Measurements from ENCODE around the gene ZMYND10. TPM values are rescaled to one million over a fixed set of nuclear protein-coding genes. Genes with fewer than 3 reads are reported as not detected.

The ZMYND10 gene
- total RNA-seq = 0.65 and 2.1 TPM in 2 replicates

DNA sequence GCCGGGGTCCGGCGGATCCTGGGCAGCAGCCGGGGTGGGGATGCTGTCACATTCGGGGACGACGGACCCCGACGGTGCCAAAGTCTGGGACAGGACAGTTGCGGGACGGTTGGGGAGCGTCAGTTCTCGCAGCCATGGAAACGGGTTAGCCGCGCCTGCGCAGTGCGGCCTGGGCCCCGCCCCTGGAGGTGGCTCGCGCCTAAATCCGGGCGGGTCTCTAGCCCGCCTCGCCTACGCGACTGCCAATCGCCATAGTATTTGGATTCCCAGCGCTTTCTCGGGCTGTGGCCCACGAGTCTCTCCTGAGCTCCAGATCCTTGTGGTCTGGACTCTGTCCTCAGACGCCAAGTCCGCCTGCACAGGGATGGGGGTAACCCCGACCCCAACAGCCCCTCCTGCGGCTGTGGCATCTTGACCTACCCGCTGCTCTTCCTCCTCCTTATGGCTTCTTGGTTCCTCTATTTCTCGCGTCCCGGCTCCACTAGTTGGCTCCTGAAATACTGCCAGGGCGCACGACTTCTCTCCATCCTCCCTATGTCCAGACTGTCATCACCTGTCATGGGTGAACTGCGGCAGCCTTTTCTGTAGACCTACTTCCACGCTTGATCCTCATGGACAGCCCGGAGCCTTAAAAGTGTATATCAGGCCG is at the start of gene ZMYND10:
Gene ZMYND10 (minus strand): TSS at position 147 of the 649 bp plus-strand sequence. CDS start 153 bp downstream, outside the sequence.

DNA sequence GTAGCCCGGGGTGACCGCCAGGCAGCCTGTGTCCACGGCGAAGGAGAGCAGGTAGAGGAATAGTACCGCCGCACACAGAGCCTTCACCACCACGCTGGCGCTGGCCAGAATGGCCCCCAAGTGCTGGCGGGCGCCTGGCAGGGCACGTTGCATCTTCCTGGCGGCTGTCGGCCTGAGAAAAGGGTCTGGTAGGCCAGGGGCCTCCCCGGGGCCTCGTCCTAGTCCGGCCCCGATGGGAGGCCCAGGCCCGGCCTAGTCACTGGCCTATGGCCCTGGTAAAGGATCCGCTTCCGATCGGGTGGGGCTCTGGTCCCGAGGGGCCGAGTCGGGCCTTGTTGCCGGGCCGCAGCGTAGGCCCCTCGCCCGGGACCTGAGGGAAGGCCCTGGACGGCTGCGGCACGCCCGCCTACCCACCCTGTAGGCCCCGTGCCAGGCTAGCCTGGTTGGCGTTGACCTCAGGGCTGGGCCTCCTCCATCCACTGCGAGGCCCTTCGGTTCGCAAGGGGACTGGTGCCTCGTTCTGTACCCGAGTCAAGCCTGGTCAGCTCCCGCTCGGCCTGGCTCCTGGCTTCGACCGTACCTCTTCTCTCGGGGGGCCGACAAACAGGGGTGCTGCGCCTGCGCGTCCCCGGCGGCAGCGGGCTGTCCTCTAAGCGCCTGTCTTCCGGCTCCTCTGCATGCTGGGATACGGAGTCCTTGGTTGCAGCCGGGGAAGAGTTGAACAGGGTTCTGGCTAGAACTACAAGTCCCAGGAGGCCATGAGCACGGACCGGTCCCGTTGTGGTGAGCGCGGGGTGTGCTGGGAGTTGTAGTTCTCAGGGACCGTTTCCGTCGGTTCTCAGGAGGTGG is 13.6 kb upstream of the ZMYND10 start, which contains the start of gene TMEM115:
Gene TMEM115 (minus strand): TSS at position 611 of the 849 bp plus-strand sequence. CDS start 458 bp downstream, at position 153.

DNA sequence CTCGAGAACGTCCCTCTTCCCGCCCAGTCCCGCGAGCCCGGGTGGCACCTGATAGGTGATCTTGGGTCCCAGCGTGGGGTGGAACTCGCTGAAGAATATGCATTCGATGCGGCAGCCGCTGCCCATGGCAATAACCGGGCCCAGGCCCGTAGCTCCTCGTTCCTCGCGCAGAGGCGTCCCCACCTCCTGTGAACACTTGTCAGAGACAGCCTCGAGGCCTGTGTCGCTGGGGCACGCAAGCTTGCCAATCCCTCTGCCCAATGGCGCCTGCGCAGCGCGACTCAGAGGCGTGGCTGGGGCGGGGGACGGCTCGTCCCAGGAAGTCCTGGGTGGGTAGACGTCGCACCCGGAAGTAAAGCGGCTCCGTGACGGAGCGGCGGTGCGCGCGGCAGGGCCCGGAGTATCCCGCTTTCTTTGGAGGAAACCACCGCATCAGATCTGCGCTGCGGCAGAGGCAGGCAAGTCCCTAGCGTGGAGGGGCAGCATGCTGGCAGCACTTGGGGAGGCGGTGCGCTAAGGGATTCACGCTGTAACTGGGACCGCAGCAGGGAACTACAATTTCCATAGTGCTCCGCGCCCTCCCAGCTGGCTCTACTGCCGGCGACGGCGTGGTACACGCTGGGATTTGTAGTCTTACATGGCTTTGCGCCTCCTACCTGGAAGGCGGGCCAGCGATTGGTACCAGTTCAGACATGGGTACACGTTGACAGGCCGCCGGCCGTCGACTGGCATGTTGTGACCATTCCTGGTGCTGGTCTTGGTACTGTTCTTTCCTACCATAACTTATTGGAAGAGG is 5.2 kb upstream of the ZMYND10 start, which contains the start of the genes CYB561D2 and NPRL2:
Gene CYB561D2 (plus strand): TSS at position 336 of the 796 bp plus-strand sequence. CDS start 572 bp downstream, outside the sequence.
Gene NPRL2 (minus strand): TSS at position 249 of the 796 bp plus-strand sequence. CDS start 123 bp downstream, at position 126.

DNA sequence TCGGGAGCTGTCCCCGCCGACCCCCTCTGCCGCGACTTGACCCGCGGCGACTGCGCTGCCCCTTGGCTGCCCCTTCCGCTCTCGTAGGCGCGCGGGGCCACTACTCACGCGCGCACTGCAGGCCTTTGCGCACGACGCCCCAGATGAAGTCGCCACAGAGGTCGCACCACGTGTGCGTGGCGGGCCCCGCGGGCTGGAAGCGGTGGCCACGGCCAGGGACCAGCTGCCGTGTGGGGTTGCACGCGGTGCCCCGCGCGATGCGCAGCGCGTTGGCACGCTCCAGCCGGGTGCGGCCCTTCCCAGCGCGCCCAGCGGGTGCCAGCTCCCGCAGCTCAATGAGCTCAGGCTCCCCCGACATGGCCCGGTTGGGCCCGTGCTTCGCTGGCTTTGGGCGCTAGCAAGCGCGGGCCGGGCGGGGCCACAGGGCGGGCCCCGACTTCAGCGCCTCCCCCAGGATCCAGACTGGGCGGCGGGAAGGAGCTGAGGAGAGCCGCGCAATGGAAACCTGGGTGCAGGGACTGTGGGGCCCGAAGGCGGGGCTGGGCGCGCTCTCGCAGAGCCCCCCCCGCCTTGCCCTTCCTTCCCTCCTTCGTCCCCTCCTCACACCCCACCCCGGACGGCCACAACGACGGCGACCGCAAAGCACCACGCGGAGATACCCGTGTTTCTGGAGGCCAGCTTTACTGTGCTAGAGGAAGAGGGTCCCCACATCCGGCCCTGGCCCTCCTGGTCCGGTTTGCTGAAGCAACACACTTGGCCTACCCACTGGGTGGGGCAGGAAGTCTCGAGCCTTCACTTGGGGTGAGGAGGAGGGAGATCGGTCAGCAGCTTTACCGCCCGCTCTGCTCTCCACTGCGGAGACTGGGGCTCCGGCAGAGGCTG is 4.8 kb downstream of the ZMYND10 start, which contains the start of gene RASSF1:
Gene RASSF1 (minus strand): TSS at position 389 of the 882 bp plus-strand sequence. CDS start 31 bp downstream, at position 358.

DNA sequence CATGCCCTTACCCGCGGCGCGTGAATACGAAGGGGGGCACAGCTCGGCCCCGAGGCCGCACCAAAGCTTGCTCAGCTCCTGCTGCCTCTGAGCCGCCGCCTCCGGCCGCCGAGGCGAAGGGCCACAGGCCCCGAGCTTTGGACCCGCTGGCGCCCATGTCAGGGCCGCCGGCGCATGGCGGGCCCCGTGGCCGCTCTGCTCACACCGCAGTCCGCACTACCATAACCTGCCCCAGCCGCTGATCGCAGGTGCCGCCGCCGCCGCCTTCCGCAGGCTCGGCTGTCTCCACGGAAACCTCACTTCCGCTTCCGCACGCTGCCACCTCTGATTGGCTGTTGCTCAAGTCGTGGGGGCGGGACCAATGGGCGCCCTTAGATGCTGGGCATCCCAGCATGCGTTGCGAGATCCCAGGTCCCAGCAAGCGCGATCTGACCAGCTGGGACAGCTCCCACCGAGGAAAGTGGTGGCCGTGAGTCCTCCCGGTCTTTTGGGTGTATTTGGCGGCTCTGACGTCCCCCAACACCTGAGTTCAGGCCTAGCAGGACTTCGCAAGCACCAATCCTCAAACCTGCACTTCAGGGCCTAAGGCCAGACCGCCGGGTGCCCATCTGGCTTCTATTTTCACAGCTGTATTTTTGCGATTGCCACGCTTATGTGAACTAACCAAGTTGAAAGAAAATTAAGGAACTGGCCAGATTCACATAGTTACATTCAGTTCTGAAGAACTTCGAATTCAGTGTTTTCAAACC is 17.4 kb downstream of the ZMYND10 start, which contains the start of gene TUSC2:
Gene TUSC2 (minus strand): TSS at position 281 of the 749 bp plus-strand sequence. CDS start 124 bp downstream, at position 157.

DNA sequence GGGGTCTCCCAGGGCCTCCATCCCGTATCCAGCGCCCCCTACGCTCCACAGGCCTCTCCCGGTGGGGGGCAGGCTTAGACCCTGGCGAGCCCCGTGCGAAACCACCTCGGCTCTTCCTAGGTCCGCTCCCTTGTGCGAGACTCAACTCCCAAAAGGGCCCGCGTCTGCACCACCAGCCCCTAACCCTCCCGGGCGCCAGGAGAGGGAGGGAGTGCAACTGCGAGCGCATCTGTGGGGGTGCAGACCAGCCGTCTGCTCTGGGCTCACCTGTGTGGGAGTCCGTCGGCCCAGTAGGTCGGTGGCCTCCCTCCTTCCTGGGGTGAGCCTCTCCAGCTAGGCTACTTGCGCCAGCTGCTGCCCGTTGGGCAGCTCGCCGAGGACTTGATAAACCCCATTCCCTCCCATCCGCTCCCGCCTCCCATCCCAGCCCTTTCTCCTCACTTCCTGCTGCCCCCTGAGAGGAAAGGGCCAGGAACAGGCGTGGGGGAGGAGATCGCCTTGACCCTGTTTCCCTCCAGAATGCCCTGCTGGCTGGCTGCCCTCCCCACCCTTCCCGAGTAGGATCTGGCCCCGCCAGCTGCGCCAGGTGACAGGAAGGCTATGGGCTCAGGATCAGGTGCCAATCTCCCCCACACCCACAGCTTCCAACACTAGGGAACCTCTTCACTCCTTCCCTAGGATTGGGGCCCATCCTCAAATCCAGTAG is 23.0 kb downstream of the ZMYND10 start, which contains the start of gene HYAL2:
Gene HYAL2 (minus strand): TSS at position 360 of the 706 bp plus-strand sequence. CDS start 2,256 bp downstream, outside the sequence.

DNA sequence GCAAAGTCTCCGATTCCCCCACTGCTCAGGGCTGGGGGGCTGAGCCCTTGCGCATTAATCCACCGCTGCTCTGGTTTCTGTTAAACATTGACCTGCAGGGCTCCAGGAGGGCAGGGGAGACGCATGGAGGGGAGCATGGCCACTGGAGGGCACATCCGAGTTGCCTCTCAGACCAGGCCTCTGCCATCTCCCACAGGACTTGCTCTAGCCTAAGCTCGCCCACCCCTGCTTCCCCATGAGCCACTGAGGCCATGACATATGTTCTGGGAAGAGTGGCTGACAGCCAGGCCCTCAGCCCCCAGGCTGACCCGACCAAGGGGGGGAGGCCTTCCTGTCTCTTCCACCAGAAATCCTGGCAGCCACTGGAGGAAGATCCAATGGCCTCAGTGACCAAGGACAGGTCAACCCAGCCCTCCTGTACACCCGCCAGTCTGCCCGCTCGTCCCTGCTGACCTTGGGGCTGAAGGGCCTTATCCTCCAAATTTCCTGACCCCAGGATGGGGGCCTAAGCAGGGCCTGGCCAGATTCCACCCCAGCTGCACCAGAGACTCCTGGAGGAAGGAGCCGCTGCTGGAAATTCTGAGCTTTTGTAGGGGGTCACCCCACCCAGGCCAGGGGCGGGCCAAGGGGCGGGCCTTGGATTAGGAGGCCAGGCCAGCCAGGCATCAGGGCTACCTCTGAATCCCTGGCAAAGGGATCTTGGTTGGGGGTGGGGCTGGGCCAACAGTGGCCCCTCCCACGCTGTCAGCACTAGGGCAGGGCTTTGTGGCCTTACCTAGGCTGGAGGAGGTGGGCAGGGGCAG is 42.3 kb downstream of the ZMYND10 start, which contains the start of gene HYAL1:
Gene HYAL1 (minus strand): TSS at position 562 of the 803 bp plus-strand sequence. CDS start 618 bp downstream, outside the sequence.

DNA sequence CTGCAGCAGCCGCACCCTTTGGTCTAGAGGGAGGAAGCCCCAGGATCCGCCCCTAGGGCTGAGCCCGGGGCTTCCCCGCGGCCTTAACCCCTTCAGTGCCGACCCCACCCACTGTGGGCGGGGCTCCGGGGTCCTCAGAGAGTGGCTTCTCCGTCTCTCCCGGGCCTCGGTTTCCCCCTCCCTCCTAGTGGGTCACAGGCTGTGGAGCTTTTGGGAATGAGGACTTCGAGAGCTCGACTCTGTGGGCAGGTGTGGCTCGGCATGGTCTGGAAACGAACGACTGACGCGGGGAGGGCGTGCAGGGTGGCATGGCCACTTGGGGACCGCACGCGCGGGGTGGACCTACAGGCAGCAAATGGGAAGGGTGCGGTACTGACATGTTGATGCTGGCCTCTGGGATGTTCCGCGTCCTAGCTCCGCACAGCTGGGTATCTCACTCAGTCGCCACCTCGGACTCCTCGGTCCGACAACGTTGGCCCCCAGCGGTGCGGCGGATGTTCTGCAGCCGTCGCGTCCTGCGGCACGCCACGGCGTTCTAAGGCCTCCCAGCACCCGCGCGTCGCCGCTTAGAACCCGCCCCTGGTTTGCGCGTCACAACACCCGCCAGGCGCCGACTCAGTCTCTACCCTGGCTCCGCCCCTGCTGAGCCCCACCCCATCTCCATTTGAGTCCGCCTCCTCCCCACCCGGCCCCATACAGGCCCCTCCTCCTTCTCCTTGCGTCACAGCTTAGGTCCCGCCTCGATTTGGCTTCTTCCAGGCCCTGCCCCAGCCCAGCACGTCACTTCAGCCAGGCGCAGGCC is 46.5 kb downstream of the ZMYND10 start, which contains the start of the genes HYAL3 and NAA80:
Gene HYAL3 (minus strand): TSS at position 570 of the 802 bp plus-strand sequence. CDS start 3,803 bp downstream, outside the sequence.
Gene NAA80 (minus strand): TSS at position 570 of the 802 bp plus-strand sequence. CDS start 1,942 bp downstream, outside the sequence.

DNA sequence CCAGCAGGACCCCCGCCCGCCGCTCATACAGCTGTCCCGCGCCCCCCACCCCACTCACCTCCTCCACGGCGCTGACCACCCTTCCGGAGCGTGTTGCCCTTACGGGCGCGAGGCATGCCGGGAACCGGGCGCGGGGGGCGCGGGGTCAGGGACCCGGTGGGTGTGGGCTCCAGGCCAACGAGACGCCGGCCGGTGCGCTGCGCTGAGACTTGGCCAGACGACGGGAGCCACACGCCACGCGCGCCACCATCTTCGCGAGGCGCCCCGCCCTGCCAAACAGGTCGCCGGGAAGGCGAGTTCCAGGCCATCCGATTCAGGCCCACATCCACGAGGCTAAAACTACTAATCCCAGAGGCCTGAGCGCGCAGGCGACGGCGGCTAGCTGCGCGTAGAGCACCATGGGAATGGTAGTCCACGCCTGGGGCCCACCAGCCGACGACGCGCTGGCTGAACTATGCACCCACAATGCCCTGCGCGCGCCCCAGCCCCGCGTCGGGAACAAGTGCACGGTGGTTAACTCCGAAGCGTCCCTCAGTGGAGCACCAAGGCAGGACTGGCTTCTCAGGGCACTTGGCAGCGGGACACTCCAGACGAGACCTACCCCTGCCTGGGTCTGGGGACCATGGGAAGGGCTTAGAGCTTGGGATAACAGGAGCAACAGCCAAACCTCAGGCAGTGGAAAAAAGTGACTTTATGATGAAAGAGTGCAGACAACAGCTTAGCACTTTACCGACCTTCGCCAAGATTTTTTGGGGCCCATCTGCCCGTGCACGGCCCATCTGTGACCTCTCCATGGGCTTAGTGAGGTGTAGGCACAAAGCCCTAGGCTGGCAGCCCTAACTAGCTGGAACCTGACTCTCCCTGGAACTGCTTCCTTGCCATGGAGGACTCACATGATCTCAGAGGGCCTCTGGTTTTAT is 53.1 kb downstream of the ZMYND10 start, which contains the start of gene IFRD2:
Gene IFRD2 (minus strand): TSS at position 271 of the 920 bp plus-strand sequence. CDS start 155 bp downstream, at position 116.

Other genes with a start within 250 kb of the ZMYND10 start
- gene SEMA3F, start 190.4 kb downstream of the ZMYND10 start, total RNA-seq = 3.6 and 4.5 TPM in 2 replicates
- not detected in 2 replicates for gene GNAT1, start 154.1 kb downstream of the ZMYND10 start, total RNA-seq
- not detected in 2 replicates for gene SLC38A3, start 140.5 kb downstream of the ZMYND10 start, total RNA-seq
- 387 and 426 TPM in 2 replicates for gene GNAI2, start 109.5 kb downstream of the ZMYND10 start, total RNA-seq
- gene SEMA3B, start 76.6 kb downstream of the ZMYND10 start, total RNA-seq = 2.4 and 4.6 TPM in 2 replicates
- gene LSMEM2, start 66.6 kb downstream of the ZMYND10 start, total RNA-seq = not detected in 2 replicates
- 48.2 and 49.1 TPM in 2 replicates for gene IFRD2, start 53.3 kb downstream of the ZMYND10 start, total RNA-seq
- 2.1 and 3.8 TPM in 2 replicates for gene HYAL3, start 46.3 kb downstream of the ZMYND10 start, total RNA-seq
- 7.6 and 9.4 TPM in 2 replicates for gene NAA80, start 46.3 kb downstream of the ZMYND10 start, total RNA-seq
- gene HYAL1, start 42.2 kb downstream of the ZMYND10 start, total RNA-seq = 0.49 and 0.65 TPM in 2 replicates
- 35.0 and 37.5 TPM in 2 replicates for gene HYAL2, start 23.0 kb downstream of the ZMYND10 start, total RNA-seq
- 13.8 and 15.9 TPM in 2 replicates for gene TUSC2, start 17.5 kb downstream of the ZMYND10 start, total RNA-seq
- 30.8 and 37.2 TPM in 2 replicates for gene RASSF1, start 4.9 kb downstream of the ZMYND10 start, total RNA-seq
- 19.1 TPM in 2 replicates for gene NPRL2, start 5.0 kb upstream of the ZMYND10 start, total RNA-seq
- gene CYB561D2, start 5.1 kb upstream of the ZMYND10 start, total RNA-seq = 19.1 and 21.9 TPM in 2 replicates
- 70.3 and 75.8 TPM in 2 replicates for gene TMEM115, start 13.8 kb upstream of the ZMYND10 start, total RNA-seq
- 0.12 TPM in 1 of 2 replicates, not detected in the other for gene CACNA2D2, start 157.9 kb upstream of the ZMYND10 start, total RNA-seq
- 28.6 and 35.6 TPM in 2 replicates for gene C3orf18, start 222.0 kb upstream of the ZMYND10 start, total RNA-seq
- 13.3 and 16.6 TPM in 2 replicates for gene HEMK1, start 223.8 kb upstream of the ZMYND10 start, total RNA-seq

Measured in hair follicle dermal papilla cell (primary cell).